Myocyte (in vitro differentiated cells): ENCODE measurements around the gene SPTBN1. TPM values are rescaled to one million over a fixed set of nuclear protein-coding genes. Genes with fewer than 3 reads are reported as not detected.
"Not testable (repeated sequence)": the region's sequence is repeated elsewhere in the genome, so short reads cannot be mapped to it uniquely, and the experiment has no call there.

Source experiments
- DNase-seq: peaks from one replicate; pipeline ENCODE4 v3.0.0-alpha.2; 2012; ENCODE audit warnings: low read depth
- total RNA-seq: library from RNA; depleted of rRNA; stranded (reverse); fragments of >200 nt; gene quantifications from 2 replicates; pipeline ENCODE4 v1.2.3, GENCODE V29; 2014

Gene SPTBN1
- total RNA-seq, 1 donor from 2014 or later = 308 TPM

GRCh38 chr2:54470266-54470938 is 14.3 kb downstream of the SPTBN1 start:
- peak; percentile 64 for DNase-seq

- DNase-seq = peak; percentile 83
These were observed 15.1 kb downstream of the SPTBN1 start for GRCh38 chr2:54471221-54471711.

GRCh38 chr2:54473851-54474250 is 17.7 kb downstream of the SPTBN1 start:
- peak; percentile 71 for DNase-seq

- peak; percentile 74 for DNase-seq
These were observed 19.2 kb downstream of the SPTBN1 start for GRCh38 chr2:54475285-54475684.

- no peak for DNase-seq
These were observed 19.8 kb downstream of the SPTBN1 start for GRCh38 chr2:54475919-54476318.

- no peak for DNase-seq
These were observed 20.7 kb downstream of the SPTBN1 start for GRCh38 chr2:54476852-54477251.

GRCh38 chr2:54477896-54478295 is 21.8 kb downstream of the SPTBN1 start:
- DNase-seq = no peak

GRCh38 chr2:54478899-54479298 is 22.8 kb downstream of the SPTBN1 start:
- no peak for DNase-seq

- no peak for DNase-seq
These were observed 23.3 kb downstream of the SPTBN1 start for GRCh38 chr2:54479424-54479823.

GRCh38 chr2:54480025-54480424 is 23.9 kb downstream of the SPTBN1 start:
- no peak for DNase-seq

- DNase-seq = no peak
These were observed 25.6 kb downstream of the SPTBN1 start for GRCh38 chr2:54481686-54482085.

- peak; percentile 97 for DNase-seq
These were observed 26.6 kb downstream of the SPTBN1 start for GRCh38 chr2:54482715-54483114.

- DNase-seq = peak; percentile 58
These were observed 27.3 kb downstream of the SPTBN1 start for GRCh38 chr2:54483426-54483825.

GRCh38 chr2:54485756-54486155 is 29.6 kb downstream of the SPTBN1 start:
- DNase-seq = not testable (repeated sequence)

- no peak for DNase-seq
These were observed 30.6 kb downstream of the SPTBN1 start for GRCh38 chr2:54486766-54487165.

- no peak for DNase-seq
These were observed 34.7 kb downstream of the SPTBN1 start for GRCh38 chr2:54490863-54491262.

GRCh38 chr2:54492335-54492734 is 36.2 kb downstream of the SPTBN1 start:
- DNase-seq = no peak

GRCh38 chr2:54494087-54494486 is 38.0 kb downstream of the SPTBN1 start:
- DNase-seq = no peak

GRCh38 chr2:54496920-54497319 is 40.8 kb downstream of the SPTBN1 start:
- DNase-seq = no peak

GRCh38 chr2:54497763-54498680 is 41.9 kb downstream of the SPTBN1 start:
- peak; percentile 61 for DNase-seq

- DNase-seq = peak; percentile 82
These were observed 43.5 kb downstream of the SPTBN1 start for GRCh38 chr2:54499661-54500060.
